Activated CD4-positive, alpha-beta T cell treated with anti-CD3 and anti-CD28 coated beads, Interleukin-2, amount 50 U/mL, for 48 hours (primary cell): ENCODE results near the gene SFXN5.
"Not testable (repeated sequence)": the region's sequence is repeated elsewhere in the genome, so short reads cannot be mapped to it uniquely, and the experiment has no call there.

ENCODE experiments used
- DNase-seq, 2 experiments: peaks; one replicate each; pipeline ENCODE4 v3.0.0-alpha.2; 2020

SFXN5 gene

GRCh38 chr2:73078457-73079411, 7.2 kb upstream of the SFXN5 start:
- DNase-seq: no peak

DNA sequence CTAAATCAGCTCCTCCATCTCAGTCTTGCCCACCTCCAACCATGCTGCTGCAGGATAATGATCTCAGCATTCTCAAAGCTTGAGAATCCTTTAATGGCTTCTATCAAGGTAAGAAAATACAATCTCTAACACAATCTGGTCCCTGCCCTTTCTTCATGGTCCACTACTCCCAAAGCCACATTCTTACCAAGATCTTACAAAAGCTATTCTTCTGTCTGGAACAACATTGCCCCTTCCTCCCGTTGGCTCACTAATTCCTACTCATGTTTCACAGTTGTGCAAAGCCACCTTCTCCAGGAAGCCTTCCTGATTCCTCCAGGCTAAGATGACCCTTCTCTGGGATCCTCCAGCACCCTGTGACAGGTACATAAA, 5.9 kb upstream of the SFXN5 start:
- no peak for DNase-seq

DNA sequence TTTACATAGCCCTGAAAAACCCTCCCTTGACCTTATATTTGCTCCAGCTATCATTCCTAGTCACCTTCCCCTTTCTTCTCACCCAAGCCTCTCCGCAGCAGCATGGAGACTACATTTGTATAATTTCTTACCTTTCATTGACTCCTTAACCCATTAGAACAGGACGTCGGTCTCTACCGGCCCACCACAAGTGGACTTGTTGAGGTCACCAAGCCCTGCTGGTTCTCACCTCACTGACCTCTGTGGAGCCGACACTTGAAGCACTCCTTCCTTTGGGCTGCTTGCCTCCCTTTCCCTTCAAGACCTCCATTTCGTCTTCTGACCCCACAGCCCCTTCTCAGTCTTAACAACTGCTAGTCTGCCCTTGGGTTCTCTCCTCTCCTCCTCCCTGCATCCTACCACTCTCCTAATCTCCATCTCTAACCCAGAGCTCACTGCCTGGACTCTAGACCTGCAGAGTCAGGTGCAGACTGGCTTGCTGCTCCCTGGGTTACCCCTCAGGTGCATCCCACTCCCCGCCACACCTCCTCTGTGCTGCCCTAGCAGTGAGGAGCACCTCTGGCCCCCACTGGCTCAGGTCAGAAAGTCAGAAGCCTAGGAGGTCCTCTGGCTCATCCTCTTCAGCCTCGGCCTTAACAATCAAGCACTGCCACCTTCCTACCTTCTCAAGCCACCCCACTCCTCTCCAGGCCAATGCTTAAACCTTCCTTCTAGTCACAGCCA, 5.3 kb upstream of the SFXN5 start:
- DNase-seq: no peak

- DNase-seq: no peak
Observed at GRCh38 chr2:73075477-73076373, 4.2 kb upstream of the SFXN5 start.

DNA sequence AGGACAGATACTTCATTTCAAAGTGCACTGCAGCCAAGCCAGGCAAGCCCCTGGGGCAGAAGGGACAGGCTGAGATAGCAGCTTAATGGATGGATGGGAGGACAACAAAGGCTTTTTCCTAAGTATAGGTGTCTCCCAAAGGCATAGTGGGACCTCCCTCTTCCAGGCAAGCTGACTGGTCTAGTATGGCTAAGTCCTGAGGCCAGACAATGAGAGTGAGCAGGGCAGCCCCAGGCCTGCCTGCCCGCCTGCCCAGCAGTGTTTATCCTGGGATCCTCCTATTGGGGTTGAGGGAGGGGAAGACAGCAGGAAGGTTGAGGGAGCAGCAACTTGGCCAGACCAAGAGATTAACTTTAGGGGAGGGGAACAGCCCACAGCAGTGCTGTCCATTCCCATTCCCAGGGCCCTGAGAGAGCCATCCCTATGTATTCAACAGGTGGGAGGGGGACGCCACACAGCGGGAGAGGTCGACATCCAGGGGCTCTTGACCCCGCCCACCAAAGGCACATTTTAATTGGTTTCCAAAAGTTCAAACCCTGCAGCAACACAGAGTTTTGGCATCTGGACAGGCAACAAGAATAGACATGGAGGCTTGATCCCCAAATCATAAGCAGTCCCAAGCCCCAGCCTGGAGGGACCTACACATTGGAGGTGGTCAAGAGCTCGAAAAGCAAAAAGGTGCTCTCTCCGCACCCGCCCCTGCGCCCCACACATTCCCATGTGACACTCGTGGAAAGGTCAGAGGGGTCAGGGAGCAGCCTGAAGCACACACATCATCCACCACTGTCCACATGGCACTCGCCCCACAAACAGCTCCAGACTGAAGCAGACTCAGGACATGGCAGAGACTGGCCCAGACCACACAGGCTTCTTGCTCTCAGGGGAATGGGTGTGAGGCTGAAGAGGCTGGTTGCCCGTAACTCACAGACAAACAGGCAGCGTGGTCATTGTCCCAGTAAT, 2.9 kb upstream of the SFXN5 start:
- DNase-seq: no peak

- DNase-seq: no peak
Observed at GRCh38 chr2:73072416-73072815, 904 bp upstream of the SFXN5 start.

- DNase-seq: peak in 1 of 2 experiments; percentile 8
Observed at GRCh38 chr2:73072129-73072395, 550 bp upstream of the SFXN5 start.

DNA sequence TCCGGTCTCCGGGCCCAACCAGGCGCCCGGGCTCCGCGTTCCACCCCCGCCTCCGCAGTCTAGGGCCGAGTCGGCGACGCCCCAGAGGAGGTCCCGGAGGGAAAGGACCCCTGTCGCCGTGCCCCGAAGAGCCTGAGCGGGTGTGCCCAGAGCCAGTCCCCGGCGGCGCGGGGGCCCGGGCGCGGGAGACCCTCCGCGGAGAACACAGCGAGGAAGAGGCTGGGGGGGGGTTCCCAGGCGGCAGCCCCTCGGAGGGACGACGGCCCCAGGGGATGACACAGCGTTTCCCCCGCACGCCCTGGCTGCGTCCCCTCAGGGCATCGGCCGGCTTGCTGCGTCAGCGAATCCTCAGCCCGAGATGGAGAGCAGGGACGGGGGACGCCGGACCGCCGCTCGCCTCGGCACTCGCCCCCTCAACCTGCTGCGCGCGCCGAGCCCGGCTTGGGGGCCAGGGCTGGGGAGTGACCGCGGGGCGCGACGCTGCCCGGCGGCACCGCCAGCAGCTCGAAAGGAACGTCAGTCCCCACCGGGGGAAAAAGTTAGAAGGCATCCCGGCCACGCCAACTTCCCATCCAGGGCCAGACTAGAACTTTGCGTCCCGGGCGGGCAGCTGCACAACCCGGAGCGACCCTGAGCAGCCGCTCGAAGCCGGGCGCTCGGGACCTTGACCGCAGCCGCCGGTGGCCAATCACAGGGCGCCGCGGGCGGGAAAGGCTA, 711 bp downstream of the SFXN5 start:
- peak; percentile 55 to 63 for DNase-seq

DNA sequence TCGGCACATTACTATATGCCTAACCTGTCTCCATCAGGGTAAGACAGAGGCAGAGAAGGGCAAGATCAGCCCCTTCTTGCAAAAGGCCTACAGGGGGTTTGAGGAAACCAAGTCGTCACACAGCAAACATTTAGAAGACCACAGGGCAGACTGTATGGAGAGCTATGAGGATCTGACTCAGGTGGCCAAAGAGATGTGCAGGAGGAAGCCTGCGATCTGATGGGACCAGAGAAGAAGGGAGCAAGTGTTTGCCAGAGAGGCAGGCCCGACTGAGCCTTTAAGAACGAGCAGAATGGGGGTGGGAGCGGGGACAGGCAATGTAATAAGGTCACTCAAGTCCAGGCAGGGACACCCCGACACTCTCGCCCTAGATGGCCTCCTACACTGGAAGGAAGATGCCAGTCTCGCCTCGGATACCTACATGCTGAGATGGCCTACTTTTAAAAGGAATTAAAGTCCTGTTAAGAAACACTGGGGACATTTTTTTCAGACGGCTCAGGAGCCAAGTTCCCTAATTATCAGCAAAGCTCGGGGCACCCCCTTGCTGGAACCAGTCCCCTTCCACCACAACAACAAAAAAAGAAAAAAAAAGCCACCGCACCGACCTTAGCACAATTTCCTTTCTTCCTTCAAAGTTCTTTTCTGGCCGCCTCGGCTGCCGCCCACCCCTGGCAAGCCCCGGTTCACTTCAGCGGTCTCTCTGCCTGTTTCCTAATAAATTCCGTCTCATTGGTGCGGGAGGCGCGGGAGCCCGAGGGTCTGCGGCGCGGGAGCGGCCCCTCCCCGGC, 1.5 kb downstream of the SFXN5 start:
- no peak for DNase-seq

- DNase-seq: no peak
Observed at GRCh38 chr2:73069041-73069854, 2.3 kb downstream of the SFXN5 start.

- no peak for DNase-seq
Observed at GRCh38 chr2:73068147-73068546, 3.4 kb downstream of the SFXN5 start.

DNA sequence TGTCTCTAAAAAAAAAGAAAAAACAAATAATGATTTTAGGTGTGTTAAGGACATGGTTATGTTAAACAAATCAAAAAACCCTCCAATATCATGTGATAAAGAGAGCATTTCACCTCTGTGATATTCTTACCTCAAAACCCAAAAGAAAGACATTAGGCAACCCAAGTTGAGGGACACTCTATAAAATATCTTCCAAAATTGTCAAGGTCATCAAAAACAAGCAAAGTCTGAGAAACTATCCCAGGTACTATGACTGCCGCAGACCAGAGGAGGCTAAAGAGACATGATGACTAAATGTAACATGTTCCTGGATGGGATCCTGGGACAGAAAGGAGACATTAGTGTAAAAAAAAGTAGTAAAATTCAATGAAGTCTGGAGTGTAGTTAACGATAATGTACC, 4.5 kb downstream of the SFXN5 start:
- DNase-seq: no peak

DNA sequence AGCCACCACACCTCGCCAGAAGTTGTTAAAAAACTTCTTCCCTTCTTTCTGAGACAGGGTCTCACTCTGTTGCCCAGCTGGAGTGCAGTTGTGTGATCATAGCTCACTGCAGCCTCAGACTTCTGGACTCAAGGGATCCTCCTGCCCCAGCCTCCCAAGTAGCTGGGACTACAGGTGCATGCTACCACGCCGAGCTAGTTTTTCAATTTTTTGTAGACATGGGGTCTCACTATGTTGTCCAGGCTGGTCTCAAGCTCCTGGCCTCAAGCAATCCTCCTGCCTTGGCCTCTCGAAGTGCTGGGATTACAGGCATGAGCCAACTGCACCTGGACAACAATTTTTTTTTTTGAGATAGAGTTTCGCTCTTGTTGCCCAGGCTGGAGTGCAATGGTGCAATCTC, 6.4 kb downstream of the SFXN5 start:
- not testable (repeated sequence) for DNase-seq

DNA sequence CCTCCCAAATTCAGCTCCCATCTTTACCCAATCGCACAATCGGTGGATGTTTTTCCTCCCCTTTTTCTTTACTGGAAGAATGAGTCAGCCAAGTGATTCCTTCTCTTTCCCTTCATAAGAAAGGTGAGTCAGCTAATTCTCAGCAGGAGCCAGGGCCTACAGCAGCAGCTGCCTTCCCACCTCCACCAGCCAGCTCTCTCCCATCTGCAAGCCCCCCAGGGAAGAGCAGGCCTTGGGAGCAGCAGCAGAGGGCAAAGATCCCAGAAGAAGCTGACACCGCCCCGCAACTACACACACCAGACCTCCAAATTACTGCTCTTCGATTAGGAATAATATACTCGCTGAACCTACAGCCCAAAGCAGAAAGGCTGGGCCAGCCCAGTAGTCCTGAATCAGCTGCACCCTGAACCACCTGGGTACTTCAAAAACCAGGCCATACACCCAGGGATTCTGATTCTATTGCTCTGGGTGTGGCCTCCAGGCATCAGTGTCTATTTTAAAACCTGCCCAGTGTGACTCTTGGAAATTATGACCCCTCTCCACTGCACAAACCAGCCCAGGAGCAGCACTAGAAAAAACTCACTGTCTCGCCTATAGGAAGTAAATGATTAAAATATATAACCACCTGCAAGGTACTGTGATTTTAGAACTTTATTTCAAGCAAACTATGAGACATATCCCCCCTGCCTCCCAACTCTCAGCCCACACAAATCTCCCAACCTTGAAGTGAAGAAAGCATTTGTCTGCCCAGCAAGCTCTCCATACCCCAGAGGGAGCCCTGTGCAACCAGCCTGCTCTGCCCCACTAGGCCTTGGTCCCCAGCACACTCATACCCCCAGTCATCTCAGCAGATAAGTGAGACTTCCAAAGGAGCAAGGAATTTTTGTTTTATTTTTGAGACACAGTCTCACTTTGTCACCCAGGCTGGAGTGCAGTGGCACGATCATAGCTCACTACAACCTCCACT, 7.3 kb downstream of the SFXN5 start:
- DNase-seq: no peak

- no peak for DNase-seq
Observed at GRCh38 chr2:73063472-73063871, 8.0 kb downstream of the SFXN5 start.

- no peak for DNase-seq
Observed at GRCh38 chr2:73059106-73059505, 12.4 kb downstream of the SFXN5 start.

DNA sequence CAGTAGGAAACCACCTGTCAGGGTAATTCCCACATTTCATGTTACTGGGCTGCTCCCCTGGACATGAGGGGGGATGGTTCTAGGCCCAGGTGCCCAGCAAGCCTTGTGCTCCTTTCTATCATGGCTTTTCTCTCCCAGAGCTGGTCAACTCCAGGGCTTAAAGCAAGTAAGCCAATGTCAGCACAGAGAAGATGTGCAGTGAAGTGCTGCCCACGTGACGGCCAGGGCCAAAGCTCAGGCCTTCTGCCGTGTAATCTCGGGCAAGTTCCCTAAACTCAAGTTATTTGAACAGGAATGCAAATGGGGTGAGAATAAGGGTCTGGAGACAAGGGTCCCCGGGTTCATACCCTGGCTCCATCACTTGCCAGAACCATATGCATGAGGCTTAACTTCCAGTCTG, 16.5 kb downstream of the SFXN5 start:
- no peak for DNase-seq

GRCh38 chr2:73053316-73054114, 18.0 kb downstream of the SFXN5 start:
- no peak for DNase-seq
